ENCODE measurements around the gene QTRT2.

DNA sequence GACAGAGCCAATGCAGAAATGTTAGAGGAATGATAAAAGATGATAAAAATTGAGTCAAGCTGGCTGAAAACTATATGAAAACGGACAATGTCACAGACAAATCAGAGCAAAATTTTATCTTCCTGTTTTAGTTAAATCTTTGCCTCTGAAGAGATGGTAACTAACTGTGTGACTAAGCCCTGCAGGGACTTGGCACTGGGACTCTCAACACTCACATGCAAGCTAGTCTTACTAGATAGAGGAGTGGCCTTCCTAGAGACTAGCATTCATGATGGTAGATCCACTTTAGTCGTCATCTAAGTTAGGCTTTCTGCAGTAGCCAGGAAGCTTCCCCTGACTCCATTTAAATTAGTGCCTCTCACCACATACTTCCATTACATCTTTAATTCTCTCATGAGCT, 4.3 kb upstream of the QTRT2 start:
- TF ChIP-seq POLR2A (IDR thresholded peaks at IDR 0.05; ENCODE audit: low read length): no peak
- no peak for TF ChIP-seq GATA1 (IDR thresholded peaks at IDR 0.05; ENCODE audit: low read depth, low read length)
